Parathyroid adenoma (tissue), 2 donors: ENCODE results near the gene AP5Z1.
A peak's percentile ranks its signal among the peaks of the same experiment; 100 is the strongest.

ENCODE experiments used
- H2AFZ ChIP-seq: fragments of 300-600 bp; sonication (generic); one replicate; pipeline ENCODE4 v1.7.0; 2017; ENCODE audit warnings: antibody characterized with exemption, mild to moderate bottlenecking
- H3K27ac ChIP-seq: fragments of 300-600 bp; sonication (generic); one replicate; pipeline ENCODE4 v1.7.0; 2017
- H3K27me3 ChIP-seq: fragments of 300-600 bp; sonication (generic); one replicate; pipeline ENCODE4 v1.7.0; 2017; ENCODE audit warnings: low read length; ENCODE audit not compliant: control insufficient read depth, insufficient read depth
- H3K36me3 ChIP-seq: fragments of 300-600 bp; sonication (generic); one replicate; pipeline ENCODE4 v1.7.0; 2017; ENCODE audit warnings: low read length; ENCODE audit not compliant: control insufficient read depth, insufficient read depth
- H3K4me1 ChIP-seq: fragments of 300-600 bp; sonication (generic); one replicate; pipeline ENCODE4 v1.7.0; 2017; ENCODE audit warnings: control low read depth
- H3K4me2 ChIP-seq: fragments of 300-600 bp; sonication (generic); one replicate; pipeline ENCODE4 v1.7.0; 2017; ENCODE audit warnings: low read length
- H3K4me3 ChIP-seq: fragments of 300-600 bp; sonication (generic); one replicate; pipeline ENCODE4 v1.7.0; 2017; ENCODE audit warnings: low read depth, low read length
- H3K79me2 ChIP-seq: fragments of 300-600 bp; sonication (generic); one replicate; pipeline ENCODE4 v1.7.0; 2017; ENCODE audit warnings: control low read depth
- H3K9ac ChIP-seq: fragments of 300-600 bp; sonication (generic); one replicate; pipeline ENCODE4 v1.7.0; 2017; ENCODE audit warnings: mild to moderate bottlenecking
- H3K9me3 ChIP-seq: fragments of 300-600 bp; sonication (generic); one replicate; pipeline ENCODE4 v1.7.0; 2017; ENCODE audit warnings: low read length; ENCODE audit not compliant: control insufficient read depth
- CTCF ChIP-seq: fragments of 300-600 bp; sonication (generic); IDR thresholded peaks from one replicate; pipeline ENCODE4 v1.7.0; 2017; ENCODE audit warnings: antibody characterized with exemption, mild to moderate bottlenecking
- donor health status: primary hyperparathyroidism.

The AP5Z1 gene

DNA sequence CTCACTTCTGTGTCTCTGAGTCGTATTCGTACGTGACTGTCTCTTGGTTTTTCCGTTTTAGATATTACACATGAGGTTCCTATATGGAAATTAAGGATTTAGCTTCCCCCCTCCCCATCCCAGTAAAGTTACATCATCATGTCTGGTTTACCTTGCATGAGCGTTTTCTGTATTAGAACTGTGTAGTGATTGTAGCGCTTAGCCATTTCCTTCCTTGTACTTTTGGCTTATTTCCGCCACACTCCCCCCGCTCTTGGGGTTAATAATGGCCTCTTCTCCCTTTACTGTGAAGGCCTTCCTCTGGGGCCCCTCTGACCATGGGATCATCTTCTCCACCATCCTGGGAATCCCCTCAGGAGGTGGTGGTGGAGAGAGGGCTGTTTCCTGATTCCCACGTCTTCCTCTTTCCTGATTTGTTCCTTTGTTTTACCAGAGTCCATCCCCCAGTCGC is 27.2 kb upstream of the AP5Z1 start:
- Histone ChIP-seq H3K27ac (peak overlapping the region; percentile 3), H3K9me3 (no peaks in the 10 kb centered on the region), H3K36me3 (no peaks in the 10 kb centered on the region), H3K9ac (no peak overlapping the region), H3K79me2 (peaks cover 38% of the 10 kb centered on the region), H2AFZ (no peak overlapping the region), H3K4me2 (no peak overlapping the region), H3K27me3 (no peaks in the 10 kb centered on the region), H3K4me3 (no peak overlapping the region), H3K4me1 (peaks cover 5% of the 10 kb centered on the region)
- TF ChIP-seq CTCF: no peak

DNA sequence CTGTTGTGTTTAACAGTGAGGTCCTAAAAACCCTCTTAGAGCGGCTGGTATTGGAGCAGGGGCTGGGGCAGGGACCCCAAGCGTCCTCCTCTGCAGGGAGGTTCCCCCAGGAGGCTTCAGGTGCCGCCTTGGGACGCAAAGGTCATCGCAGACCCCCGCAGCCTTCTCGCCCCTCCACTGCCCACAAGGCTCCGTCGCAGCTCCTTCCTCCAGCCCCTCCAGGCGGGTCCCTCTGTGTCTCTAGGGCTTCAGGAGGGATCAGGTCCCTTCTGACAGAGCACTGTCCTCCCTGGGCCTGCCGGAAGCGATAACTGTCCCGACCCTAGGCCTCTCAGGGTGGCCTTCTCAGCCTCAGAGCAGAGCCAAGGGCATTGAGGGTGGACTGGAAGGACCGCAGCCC is 26.1 kb upstream of the AP5Z1 start:
- Histone ChIP-seq H3K36me3 (no peaks in the 10 kb centered on the region), H3K27me3 (no peaks in the 10 kb centered on the region), H3K4me3 (no peak overlapping the region), H3K4me1 (peaks cover 5% of the 10 kb centered on the region), H3K9me3 (no peaks in the 10 kb centered on the region), H3K4me2 (no peak overlapping the region), H3K9ac (no peak overlapping the region), H2AFZ (no peak overlapping the region), H3K79me2 (peaks cover 46% of the 10 kb centered on the region), H3K27ac (no peak overlapping the region)
- no peak for TF ChIP-seq CTCF

DNA sequence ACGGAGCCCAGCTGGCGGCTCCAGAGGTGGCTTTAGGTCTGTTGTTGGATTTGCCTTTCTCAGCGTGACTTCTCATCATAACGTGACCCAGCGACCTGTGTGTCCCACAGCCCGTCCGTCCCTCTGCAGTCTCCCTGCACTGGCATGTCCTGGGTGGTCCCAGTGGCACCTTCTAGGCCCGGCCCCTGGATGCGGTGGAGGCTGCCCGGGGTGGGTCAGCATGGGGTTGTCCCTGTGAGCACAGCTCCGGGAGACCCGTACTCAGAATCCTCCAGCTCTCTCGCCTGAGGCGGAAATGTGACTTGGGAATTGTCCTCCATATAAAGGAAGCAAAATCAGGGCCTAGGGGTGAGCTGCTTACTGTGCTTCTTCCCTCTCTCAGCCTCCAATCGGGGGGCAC is 25.6 kb upstream of the AP5Z1 start:
- Histone ChIP-seq H3K4me2 (no peak overlapping the region), H3K36me3 (no peaks in the 10 kb centered on the region), H3K9me3 (no peaks in the 10 kb centered on the region), H2AFZ (no peak overlapping the region), H3K4me3 (no peak overlapping the region), H3K4me1 (peaks cover under 1% of the 10 kb centered on the region), H3K27me3 (no peaks in the 10 kb centered on the region), H3K9ac (no peak overlapping the region), H3K27ac (no peak overlapping the region), H3K79me2 (peaks cover 50% of the 10 kb centered on the region)
- TF ChIP-seq CTCF: no peak

- Histone ChIP-seq H3K27ac (no peak overlapping the region), H3K79me2 (peaks cover 57% of the 10 kb centered on the region), H3K36me3 (no peaks in the 10 kb centered on the region), H3K27me3 (no peaks in the 10 kb centered on the region), H3K9ac (no peak overlapping the region), H3K4me2 (no peak overlapping the region), H2AFZ (no peak overlapping the region), H3K4me1 (no peaks in the 10 kb centered on the region), H3K4me3 (no peak overlapping the region), H3K9me3 (no peaks in the 10 kb centered on the region)
- TF ChIP-seq CTCF: no peak
These were observed 23.9 kb upstream of the AP5Z1 start for GRCh38 chr7:4751398-4751947.
